ENCODE data around the gene SYT7.
"Not testable (repeated sequence)": the region's sequence is repeated elsewhere in the genome, so short reads cannot be mapped to it uniquely, and the experiment has no call there.

The SYT7 gene

DNA sequence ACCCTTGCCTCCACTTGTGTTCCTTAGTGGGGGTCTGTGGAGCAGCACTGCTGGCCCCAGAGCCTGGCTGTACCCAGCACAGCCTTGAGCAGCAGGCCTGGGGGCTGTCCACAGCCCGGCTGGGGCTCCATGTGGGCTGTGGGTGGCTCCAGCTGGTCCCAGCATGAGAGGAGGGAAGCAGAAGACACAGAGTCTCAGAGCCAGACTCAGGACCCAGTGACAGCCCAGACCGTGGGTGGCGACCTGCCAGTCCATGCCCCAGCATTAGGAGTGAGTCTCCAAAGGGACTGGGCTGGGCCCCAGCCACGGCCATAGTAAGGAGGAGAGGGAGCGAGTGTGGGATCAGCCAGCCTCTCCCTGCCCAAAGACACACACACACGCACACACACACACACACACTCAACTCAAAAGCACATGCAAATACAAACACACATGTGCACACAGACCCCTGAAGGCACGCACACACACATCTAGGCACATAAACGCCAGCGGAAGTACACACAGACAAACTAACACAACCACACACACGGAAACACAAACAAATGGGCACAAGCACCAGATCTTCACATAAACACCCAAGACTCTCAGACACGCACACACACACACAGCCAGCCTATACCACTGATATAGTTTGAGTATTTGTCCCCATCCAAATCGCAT lies 89.0 kb downstream of the SYT7 start:
- no peak for DNase-seq

DNA sequence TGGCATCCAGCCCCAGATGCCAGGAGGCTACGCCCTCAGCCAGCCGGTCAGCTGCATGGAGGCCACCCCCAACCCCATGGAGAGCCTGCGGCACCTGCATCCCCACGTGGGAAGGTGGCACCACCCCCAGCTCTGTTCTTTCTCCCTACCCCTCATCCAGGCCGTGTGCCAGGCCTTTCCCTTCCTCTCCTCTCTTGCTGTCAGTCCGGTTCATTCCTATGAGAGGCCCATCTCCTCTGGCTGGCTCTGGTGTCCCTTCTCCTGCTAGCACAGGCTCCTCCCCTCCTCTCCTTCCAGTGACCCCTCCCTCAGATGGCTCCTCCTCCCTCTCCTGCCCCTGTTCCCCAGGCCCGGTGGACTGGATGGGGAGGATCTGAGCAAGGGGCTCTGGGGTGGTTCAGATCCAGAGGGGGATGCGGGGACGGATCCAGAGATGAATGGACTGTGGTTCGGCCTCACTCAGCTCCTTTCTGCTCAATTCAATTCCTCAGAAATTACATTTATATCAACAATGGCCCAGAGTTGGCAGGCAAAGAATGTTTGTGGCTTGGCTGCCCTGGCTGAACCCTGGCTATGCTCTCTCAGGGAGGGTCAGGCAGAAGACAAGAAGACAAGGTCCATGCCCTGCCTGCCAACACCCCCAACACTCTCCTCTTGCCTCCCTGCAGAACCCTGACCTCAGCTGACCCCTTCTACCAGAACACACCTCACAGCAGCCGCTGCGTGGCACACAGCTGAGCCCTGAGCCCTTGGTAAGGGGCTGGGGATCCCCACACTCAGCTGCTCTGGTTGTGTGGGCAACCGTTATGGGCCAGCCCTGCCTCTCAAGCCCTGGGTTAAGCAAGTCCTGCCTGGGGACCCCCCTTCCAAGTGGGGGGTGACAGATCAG lies 90.8 kb downstream of the SYT7 start:
- no peak for DNase-seq

- DNase-seq: no peak
Observed at GRCh38 chr11:61488651-61489291, 92.1 kb downstream of the SYT7 start.

GRCh38 chr11:61487342-61488025 lies 93.4 kb downstream of the SYT7 start:
- DNase-seq: no peak

- no peak for DNase-seq
Observed at GRCh38 chr11:61486779-61487178, 94.1 kb downstream of the SYT7 start.

DNA sequence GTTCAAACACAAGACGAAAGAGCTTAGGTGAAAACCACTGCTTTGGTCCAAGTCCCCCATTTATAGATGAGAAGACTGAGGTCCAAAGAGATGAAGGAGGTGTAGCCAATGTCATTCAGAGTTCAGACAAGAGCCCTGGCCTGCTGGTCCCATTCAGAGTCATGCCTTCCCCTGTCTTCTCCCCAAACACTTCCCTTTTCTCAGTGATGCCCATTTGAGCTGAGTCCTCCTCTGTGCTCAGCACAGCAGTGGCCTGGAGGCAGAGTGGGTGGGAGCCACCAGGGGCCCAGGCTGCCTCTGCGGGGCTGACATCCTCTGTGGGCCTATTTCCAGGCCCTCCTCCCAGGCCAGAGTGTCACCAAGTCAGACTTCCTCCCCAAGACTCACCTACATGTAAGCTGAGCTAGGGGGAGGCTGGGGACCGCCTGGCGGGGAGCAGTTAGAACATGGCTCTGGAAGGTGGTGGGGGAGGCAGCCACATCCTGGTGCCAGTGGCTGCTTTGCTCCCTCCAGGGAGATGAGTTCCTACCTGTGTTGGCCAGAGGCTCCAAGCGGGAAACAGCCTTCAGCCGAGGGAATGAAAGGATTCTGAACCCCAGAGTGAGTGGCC lies 94.8 kb downstream of the SYT7 start:
- peak; percentile 30 to 42 (median 38) for DNase-seq

GRCh38 chr11:61485080-61485479 lies 95.8 kb downstream of the SYT7 start:
- DNase-seq: no peak

DNA sequence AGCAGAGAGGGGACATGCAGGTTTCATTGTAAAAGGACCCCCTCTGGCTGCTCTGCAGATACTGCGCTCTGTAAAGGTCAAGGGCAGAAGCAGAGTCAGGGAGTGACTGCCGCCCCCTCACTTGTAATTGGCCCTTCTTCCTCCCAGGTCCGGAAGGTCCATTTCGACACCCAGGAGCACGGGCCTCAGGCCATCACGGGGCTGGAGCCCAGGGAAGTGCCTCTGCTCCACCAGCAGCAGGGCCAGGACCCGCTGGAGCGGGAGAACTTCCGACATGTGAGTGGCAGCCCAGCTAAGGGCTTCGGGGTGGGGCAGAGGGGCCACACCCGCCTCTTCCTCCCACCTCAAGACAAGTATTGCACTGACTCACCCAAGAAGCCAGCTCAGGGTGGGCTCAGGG lies 96.3 kb downstream of the SYT7 start:
- no peak for DNase-seq

- DNase-seq: peak in 2 of 3 donors; percentile 41 to 63
Observed at GRCh38 chr11:61482513-61482912, 98.4 kb downstream of the SYT7 start.

DNA sequence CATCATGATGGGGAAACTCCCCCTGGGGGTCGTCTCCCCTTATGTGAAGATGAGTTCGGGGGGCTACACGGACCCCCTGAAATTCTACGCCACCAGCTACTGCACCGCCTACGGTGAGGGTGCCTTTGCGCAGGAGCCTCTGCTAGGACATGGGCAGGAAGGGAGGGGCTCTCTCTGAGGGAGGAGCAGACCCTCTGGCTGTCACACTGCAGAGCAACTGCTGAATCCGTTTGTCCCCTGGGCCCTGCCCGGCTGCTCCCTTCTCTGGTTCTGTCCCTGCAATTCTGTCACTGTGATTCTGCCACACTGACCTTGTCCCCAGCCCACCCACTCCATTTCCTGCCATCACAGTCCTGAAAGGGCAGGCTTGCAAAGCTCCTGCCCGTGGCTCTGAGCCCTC lies 99.1 kb downstream of the SYT7 start:
- no peak for DNase-seq

- no peak for DNase-seq
Observed at GRCh38 chr11:61480994-61481335, 99.9 kb downstream of the SYT7 start.

- DNase-seq: no peak
Observed at GRCh38 chr11:61480261-61480993, 100.4 kb downstream of the SYT7 start.

- DNase-seq: not testable (repeated sequence)
Observed at GRCh38 chr11:61479360-61480058, 101.4 kb downstream of the SYT7 start.

DNA sequence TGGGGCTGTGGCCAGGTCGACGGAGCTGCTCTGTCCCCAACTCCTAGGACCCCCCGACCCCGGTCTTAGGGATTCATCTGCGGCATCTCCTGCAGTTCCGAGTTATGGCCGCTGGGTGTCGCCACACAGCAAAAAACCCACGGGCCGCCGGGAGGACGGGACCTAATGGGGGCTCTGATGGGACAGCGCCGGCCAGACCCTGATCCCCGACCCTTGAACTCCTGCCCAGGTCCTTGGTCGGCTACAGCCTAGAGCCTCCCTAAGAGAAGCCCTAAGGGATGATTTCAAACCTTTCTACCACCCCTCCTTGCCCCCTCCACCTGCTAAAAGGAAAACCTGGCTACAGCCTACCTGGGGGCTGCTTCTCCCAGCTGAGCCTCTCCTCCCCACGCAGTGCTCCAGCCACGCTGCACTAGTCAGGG lies 103.1 kb downstream of the SYT7 start:
- DNase-seq: peak; percentile 38 to 63 (median 58)

DNA sequence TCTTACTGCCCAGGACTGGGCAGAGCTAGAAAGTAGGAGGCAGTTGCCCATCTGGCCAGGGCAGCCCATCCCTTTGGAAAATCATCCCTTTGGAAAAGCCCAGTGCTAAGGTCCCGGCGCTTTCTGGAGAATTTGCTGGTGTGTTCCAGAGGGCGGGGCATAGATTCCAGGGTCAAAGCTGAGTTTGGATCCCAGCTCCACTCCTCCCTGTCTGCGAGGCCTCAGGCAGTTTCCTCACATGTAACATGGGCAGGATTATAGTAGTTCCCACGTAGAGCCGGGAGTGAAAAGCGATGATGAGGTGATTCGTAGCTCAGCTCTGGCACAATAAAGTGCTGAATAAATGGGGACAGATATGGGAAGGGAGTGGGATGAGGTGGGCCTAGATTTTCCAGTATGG lies 103.8 kb downstream of the SYT7 start:
- DNase-seq: no peak

DNA sequence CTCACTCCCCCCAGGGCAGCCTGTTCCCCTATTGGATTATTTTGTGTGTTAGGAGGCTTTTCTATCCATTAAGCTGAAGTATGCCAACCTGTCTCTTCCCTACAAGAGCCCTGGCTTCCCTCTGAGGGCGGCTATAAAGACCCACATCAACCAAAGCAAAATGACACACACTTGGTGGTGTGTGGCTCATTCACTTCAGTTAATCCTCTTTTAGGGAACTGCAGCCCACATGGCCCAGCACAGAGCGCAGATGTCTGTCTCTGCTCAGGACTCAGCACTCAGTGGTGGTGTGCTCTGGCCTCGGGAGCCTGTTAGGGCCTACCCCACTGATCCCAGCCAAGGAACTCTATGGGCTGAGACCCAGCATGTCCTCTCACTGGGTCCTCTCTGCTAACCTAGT lies 104.5 kb downstream of the SYT7 start:
- DNase-seq: peak; percentile 22 to 50 (median 41)

DNA sequence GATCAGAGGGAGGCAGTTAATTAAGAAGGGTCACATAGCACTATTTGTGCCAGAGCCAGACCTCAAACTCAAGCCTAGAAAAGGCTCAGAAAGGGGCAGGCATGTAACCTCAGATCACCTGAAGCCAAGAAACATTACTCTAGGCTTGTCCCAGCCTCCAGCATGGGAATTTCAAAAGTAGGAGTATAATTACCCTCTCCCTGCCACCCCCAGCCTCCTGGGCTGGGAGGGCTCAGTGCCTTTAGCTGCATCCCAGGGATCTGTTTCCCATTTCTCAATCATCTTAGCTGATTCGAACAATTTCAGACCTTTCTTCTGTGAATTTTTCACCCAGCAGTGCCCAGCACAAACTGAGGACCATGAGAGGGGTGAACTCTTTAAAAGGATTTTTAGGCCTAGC lies 105.4 kb downstream of the SYT7 start:
- DNase-seq: no peak

GRCh38 chr11:61474013-61474643 lies 106.7 kb downstream of the SYT7 start:
- DNase-seq: no peak

DNA sequence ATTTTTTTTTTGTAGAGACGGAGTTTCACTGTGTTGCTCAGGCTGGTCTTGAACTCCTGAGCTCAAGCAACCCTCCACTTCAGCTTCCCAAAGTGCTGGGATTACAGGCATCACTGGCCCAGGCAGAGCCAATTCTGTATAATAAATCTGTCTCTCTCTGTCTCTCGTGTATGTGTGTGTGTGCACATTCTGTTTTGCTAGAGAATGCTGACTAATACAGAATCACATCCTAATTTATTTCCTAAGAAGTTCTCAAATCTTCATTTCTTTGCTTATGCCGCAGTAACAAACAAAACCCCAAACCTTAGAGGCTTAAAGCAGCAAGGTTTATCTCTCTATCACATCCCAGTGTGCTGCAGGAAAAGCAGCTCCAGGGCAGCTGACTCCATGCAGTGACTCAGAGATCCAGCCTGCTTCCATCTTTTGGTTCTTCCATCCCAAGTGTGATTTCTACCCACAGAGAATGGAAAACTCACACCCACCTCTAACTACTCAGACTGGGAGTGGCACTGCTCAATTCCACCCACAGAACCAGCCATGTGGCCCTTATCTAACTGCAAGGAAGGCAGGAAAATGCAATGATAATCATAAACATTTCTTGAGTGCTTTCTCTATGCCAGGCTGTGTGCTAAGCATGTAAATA lies 107.4 kb downstream of the SYT7 start:
- DNase-seq: peak in 2 of 3 donors; percentile 13 to 25

DNA sequence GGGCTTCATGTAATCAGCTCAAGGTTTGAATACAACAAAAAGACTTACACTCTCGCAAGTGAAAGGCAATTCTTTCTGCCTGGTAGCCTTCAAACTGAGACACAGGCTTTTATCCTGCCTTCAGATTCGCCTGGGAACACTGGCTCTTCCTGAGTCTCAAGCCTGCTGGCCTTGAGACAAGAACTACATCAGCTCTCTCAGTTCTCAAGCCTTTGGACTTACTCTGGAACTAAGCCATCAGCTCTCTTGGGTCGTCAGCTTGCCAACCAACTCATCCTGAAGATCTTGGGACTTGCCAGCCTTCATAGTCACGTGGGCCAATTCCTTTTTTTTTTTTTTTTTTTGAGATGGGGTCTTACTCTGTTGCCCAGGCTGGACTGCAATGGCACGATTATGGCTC lies 108.0 kb downstream of the SYT7 start:
- DNase-seq: no peak

All from suppressor macrophage treated with lipopolysaccharide for 1 hour (primary cell).